Pulmonary artery endothelial cell (primary cell): ENCODE measurements around the gene ME2. TPM values are rescaled to one million over a fixed set of nuclear protein-coding genes. Genes with fewer than 3 reads are reported as not detected.
"Not testable (repeated sequence)": the region's sequence is repeated elsewhere in the genome, so short reads cannot be mapped to it uniquely, and the experiment has no call there.

ENCODE experiments used
- DNase-seq: peaks from one replicate; pipeline ENCODE4 v3.0.0-alpha.2; 2011; ENCODE audit warnings: low read depth, low spot score
- total RNA-seq: library from RNA; depleted of rRNA; stranded (reverse); fragments of >200 nt; gene quantifications from 2 replicates; pipeline ENCODE4 v1.2.3, GENCODE V29; 2014

ME2 gene
- total RNA-seq, 1 donor from 2014 or later: 62.6 TPM

- DNase-seq: no peak
Observed at GRCh38 chr18:50918153-50918552, 39.2 kb downstream of the ME2 start.

- DNase-seq: no peak
Observed at GRCh38 chr18:50924372-50924771, 45.5 kb downstream of the ME2 start.

- DNase-seq: no peak
Observed at GRCh38 chr18:50926521-50926920, 47.6 kb downstream of the ME2 start.

GRCh38 chr18:50928551-50928950 is 49.6 kb downstream of the ME2 start:
- no peak for DNase-seq

- no peak for DNase-seq
Observed at GRCh38 chr18:50933684-50934083, 54.8 kb downstream of the ME2 start.

- DNase-seq: no peak
Observed at GRCh38 chr18:50934545-50935211, 55.8 kb downstream of the ME2 start.

- no peak for DNase-seq
Observed at GRCh38 chr18:50935493-50936191, 56.7 kb downstream of the ME2 start.

- DNase-seq: no peak
Observed at GRCh38 chr18:50937183-50937582, 58.3 kb downstream of the ME2 start.

GRCh38 chr18:50938912-50939311 is 60.0 kb downstream of the ME2 start:
- DNase-seq: no peak

- no peak for DNase-seq
Observed at GRCh38 chr18:50944245-50944932, 65.5 kb downstream of the ME2 start.

GRCh38 chr18:50945918-50946317 is 67.0 kb downstream of the ME2 start:
- DNase-seq: not testable (repeated sequence)

- DNase-seq: no peak
Observed at GRCh38 chr18:50947899-50948298, 69.0 kb downstream of the ME2 start.

- no peak for DNase-seq
Observed at GRCh38 chr18:50949185-50949584, 70.3 kb downstream of the ME2 start.

GRCh38 chr18:50950626-50951025 is 71.7 kb downstream of the ME2 start:
- no peak for DNase-seq

GRCh38 chr18:50953822-50954221 is 74.9 kb downstream of the ME2 start:
- no peak for DNase-seq

- DNase-seq: no peak
Observed at GRCh38 chr18:50955253-50955652, 76.3 kb downstream of the ME2 start.

- DNase-seq: no peak
Observed at GRCh38 chr18:50956116-50956515, 77.2 kb downstream of the ME2 start.

GRCh38 chr18:50961974-50962373 is 83.1 kb downstream of the ME2 start:
- no peak for DNase-seq

- peak; percentile 35 for DNase-seq
Observed at GRCh38 chr18:50967714-50968661, 89.1 kb downstream of the ME2 start, which contains the start of gene ELAC1. TSS of gene ELAC1 (plus strand) at chr18:50968040. CDS start at chr18:50974405, 6,365 bp downstream.

- DNase-seq: no peak
Observed at GRCh38 chr18:50969448-50969847, 90.5 kb downstream of the ME2 start.

- no peak for DNase-seq
Observed at GRCh38 chr18:50970006-50970405, 91.1 kb downstream of the ME2 start.
